ENCODE results near the gene CELA2A.

DNA sequence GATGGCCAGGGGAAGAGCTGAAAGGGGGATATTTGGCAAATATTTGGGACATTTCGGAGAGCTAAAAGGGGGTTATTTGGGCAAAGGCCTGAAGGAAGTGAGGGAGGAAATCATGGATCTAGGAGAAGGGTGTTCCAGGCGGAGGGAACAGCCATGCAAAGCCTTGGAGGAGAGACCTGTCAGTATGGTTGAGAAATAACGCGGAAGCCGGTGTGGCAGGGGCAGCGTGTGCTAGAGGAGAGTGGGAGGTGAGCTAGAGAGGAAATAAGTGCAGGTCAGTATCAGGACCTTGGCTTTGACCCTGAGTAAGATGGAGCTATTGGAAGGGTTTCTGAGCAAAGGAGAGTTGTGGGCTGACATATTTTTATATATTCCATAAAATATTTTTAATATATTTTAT, 15.3 kb upstream of the CELA2A start:
- TF ChIP-seq ISL1 (CRISPR knock-in tag; IDR thresholded peaks at IDR 0.05) = no peak
- TF ChIP-seq, protein P1, sequence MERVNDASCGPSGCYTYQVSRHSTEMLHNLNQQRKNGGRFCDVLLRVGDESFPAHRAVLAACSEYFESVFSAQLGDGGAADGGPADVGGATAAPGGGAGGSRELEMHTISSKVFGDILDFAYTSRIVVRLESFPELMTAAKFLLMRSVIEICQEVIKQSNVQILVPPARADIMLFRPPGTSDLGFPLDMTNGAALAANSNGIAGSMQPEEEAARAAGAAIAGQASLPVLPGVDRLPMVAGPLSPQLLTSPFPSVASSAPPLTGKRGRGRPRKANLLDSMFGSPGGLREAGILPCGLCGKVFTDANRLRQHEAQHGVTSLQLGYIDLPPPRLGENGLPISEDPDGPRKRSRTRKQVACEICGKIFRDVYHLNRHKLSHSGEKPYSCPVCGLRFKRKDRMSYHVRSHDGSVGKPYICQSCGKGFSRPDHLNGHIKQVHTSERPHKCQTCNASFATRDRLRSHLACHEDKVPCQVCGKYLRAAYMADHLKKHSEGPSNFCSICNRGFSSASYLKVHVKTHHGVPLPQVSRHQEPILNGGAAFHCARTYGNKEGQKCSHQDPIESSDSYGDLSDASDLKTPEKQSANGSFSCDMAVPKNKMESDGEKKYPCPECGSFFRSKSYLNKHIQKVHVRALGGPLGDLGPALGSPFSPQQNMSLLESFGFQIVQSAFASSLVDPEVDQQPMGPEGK (CRISPR knock-in tag; IDR thresholded peaks at IDR 0.05; ENCODE audit: borderline replicate concordance) = no peak
- no peak for TF ChIP-seq ZFP3 (CRISPR knock-in tag; IDR thresholded peaks at IDR 0.05)
- TF ChIP-seq BACH2 (CRISPR knock-in tag; IDR thresholded peaks at IDR 0.05; ENCODE audit: borderline replicate concordance) = no peak
- TF ChIP-seq RARB (CRISPR knock-in tag; IDR thresholded peaks at IDR 0.05) = no peak
- TF ChIP-seq, protein P2, sequence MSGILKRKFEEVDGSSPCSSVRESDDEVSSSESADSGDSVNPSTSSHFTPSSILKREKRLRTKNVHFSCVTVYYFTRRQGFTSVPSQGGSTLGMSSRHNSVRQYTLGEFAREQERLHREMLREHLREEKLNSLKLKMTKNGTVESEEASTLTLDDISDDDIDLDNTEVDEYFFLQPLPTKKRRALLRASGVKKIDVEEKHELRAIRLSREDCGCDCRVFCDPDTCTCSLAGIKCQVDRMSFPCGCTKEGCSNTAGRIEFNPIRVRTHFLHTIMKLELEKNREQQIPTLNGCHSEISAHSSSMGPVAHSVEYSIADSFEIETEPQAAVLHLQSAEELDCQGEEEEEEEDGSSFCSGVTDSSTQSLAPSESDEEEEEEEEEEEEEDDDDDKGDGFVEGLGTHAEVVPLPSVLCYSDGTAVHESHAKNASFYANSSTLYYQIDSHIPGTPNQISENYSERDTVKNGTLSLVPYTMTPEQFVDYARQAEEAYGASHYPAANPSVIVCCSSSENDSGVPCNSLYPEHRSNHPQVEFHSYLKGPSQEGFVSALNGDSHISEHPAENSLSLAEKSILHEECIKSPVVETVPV (CRISPR knock-in tag; IDR thresholded peaks at IDR 0.05) = no peak
- no peak for TF ChIP-seq ARNTL (CRISPR knock-in tag; IDR thresholded peaks at IDR 0.05; ENCODE audit: borderline replicate concordance, low read depth)
- TF ChIP-seq ZNF8 (CRISPR knock-in tag; IDR thresholded peaks at IDR 0.05) = no peak
- TF ChIP-seq PPARA (CRISPR knock-in tag; IDR thresholded peaks at IDR 0.05; ENCODE audit: borderline replicate concordance) = no peak
- TF ChIP-seq TOX (CRISPR knock-in tag; IDR thresholded peaks at IDR 0.05; ENCODE audit: borderline replicate concordance) = no peak
